ENCODE data around the gene ARHGEF10L.
A peak's percentile ranks its signal among the peaks of the same experiment; 100 is the strongest.

Gene ARHGEF10L

GRCh38 chr1:17516303-17517214 lies 22.9 kb upstream of the ARHGEF10L start:
- ATAC-seq (no peak), DNase-seq (no peak)
- H3K27me3 Mint-ChIP-seq = peaks cover 50% of the 10 kb centered on the region
- H3K27ac Mint-ChIP-seq = no peak overlapping the region
- no peaks in the 10 kb centered on the region for H3K4me1 Mint-ChIP-seq
- H3K4me3 Mint-ChIP-seq = no peak overlapping the region
- no peaks in the 10 kb centered on the region for H3K9me3 Mint-ChIP-seq

DNA sequence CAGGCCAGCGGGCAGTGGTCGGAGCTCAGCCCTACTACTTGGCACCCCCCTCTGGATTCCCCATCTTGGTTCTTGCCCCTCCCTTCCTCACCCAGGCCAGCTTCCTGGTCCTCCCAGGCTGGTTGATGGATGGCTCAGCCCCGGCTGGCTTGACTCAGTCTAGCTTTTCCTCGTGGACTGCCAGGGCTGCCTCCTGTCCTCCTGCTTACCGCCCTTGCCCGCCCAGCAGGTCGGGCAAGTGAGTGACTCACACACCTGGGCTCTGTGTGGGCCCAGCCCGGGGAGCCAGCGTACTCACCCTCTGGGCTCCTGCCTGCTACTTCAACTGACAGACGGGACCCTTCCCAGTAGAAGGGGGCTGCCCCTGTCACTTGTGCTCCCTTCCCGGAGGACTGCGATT lies 19.5 kb upstream of the ARHGEF10L start:
- DNase-seq = no peak
- Mint-ChIP-seq H3K4me3 (no peak overlapping the region), H3K9me3 (no peaks in the 10 kb centered on the region), H3K27ac (no peak overlapping the region), H3K4me1 (no peaks in the 10 kb centered on the region), H3K27me3 (peaks cover 77% of the 10 kb centered on the region)
- no peak for ATAC-seq

DNA sequence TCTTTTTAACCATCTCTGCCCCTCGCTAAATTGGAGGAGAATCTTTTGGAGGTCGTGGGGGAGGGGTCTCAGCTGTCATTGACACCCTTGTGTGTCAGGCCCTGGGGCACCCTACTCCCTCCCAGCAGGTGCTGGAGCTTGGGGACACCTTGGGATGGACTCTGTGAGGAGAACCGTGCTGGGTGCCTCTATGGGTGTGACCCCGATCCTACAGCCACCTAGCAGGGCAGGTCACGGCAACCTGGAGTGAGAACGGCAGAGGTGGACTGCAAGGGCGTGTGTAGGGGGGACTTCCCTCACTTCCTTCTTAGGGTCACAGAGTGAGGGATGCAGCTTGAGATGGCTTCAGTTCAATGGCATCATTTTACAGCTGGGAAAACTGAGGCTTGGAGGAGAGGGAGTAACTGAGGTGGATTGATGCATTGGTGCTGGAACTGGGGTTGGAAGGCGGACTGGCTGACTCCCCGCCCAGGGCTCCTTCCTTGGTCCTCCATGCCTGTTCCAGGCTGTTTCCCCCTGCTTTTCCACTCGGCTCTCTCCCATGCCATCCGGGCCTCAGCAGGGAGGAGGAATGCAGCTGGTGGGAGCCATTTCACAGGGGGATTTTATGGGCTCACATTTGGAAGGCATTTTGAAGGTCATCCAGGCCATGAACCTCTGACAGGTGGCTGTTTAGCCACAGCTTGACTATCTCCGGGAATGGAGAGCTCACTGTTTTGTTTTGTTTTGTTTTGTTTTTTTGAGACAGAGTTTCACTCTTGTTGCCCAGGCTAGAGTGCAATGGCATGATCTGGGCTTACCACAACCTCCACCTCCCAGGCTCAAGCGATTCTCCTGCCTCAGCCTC lies 18.8 kb upstream of the ARHGEF10L start:
- Mint-ChIP-seq H3K4me1 (no peaks in the 10 kb centered on the region), H3K4me3 (no peak overlapping the region), H3K9me3 (no peaks in the 10 kb centered on the region), H3K27ac (no peak overlapping the region), H3K27me3 (peaks cover 78% of the 10 kb centered on the region)
- DNase-seq (no peak), ATAC-seq (no peak)

DNA sequence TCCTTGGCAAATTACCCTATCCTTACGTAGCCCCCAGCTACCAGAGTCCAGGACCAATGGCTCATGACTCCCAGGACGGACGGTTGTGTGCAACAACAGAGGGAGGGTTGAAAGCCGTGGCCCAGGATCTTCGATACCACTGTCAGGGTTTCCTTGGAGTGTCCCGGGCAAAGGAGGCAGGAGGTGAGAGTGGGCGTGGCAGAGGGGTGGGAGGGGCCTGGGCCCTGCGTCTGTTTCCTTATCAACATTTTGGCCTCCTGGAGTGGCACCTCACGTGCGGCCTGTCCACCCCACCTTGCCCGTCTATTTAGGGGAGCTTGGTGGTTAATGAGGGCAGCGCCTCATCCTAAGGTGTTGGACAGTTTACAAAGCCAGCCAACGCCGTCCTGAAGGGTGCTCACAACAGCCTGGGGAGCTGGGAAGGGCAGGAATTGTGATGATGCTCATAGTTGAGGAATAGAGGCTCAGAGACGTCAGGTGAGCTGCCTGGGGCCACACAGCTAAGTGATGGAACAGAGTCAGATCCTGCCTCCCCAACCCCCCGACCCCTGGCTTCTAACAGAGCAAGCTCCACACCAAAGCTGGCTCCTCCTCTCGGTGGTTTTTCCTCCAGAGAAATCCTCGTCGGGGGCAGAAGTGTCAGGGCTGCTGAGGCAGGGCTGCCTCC lies 17.4 kb upstream of the ARHGEF10L start:
- Mint-ChIP-seq H3K27me3 (peaks cover 73% of the 10 kb centered on the region), H3K9me3 (no peaks in the 10 kb centered on the region), H3K4me1 (no peaks in the 10 kb centered on the region), H3K27ac (no peak overlapping the region), H3K4me3 (no peak overlapping the region)
- ATAC-seq (no peak), DNase-seq (no peak)

DNA sequence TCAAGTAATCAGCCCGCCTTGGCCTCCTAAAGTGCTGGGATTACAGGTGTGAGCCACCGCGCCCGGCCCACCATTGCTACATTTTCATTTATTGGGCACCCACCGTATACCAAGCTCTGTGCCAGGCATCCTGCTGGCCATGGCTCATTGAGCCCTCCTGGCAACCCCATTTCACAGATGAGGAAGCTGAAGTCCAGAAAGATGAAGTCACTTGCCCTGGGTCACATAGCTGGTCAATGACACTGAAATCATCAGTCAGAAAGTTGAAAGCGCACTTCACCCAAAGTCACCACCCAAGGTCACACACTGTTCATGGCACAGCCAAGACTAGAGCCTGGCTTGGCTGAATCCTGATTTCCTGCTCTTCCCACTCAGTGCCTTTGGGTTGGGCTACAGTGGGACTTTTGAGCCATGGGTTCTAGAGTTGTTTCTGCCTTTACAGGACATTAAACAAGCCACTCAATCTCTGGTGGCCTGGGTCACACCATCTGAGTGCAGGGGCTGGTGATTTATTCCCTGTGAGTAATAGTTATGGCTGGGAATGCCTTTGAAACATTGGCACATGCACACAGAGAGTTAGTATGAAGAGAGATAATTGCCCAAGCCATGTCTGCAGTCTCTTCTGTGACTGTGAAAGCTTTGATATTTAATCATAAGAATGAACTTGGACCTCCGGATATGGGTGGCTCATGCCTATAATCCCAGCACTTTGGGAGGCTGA lies 16.0 kb upstream of the ARHGEF10L start:
- H3K27me3 Mint-ChIP-seq = peaks cover 69% of the 10 kb centered on the region
- H3K27ac Mint-ChIP-seq = no peak overlapping the region
- H3K9me3 Mint-ChIP-seq = no peaks in the 10 kb centered on the region
- no peak for DNase-seq
- H3K4me1 Mint-ChIP-seq = no peaks in the 10 kb centered on the region
- ATAC-seq = no peak
- H3K4me3 Mint-ChIP-seq = no peak overlapping the region

DNA sequence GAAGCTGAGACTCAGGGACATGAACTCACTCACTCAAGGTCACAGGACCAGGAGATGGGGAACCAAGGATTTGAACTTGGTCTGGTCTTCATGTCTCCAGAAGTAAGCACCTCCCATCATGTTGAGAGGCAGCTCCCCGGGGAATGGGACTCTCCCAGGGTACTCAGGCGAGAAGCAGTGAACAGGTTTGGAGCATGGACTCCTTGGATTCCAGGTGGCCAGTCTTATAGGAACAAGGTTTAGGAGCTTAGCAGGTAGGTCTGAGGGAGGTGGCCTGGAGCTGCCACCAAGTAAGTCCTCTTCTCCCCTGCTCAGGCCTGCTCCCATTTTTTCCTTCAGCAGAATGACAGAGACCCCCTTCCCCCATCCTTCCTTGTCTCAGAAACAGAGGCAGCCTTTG lies 14.9 kb upstream of the ARHGEF10L start:
- Mint-ChIP-seq H3K4me1 (no peaks in the 10 kb centered on the region), H3K4me3 (no peak overlapping the region), H3K27ac (no peak overlapping the region), H3K9me3 (no peaks in the 10 kb centered on the region), H3K27me3 (peaks cover 61% of the 10 kb centered on the region)
- ATAC-seq (no peak), DNase-seq (no peak)

GRCh38 chr1:17525996-17526686 lies 13.4 kb upstream of the ARHGEF10L start:
- H3K27ac Mint-ChIP-seq = peak overlapping the region in 1 of 2 donors; percentile 59
- H3K4me1 Mint-ChIP-seq = no peaks in the 10 kb centered on the region
- DNase-seq (no peak), ATAC-seq (no peak)
- no peak overlapping the region for H3K4me3 Mint-ChIP-seq
- peaks cover 60% of the 10 kb centered on the region for H3K27me3 Mint-ChIP-seq
- no peaks in the 10 kb centered on the region for H3K9me3 Mint-ChIP-seq

DNA sequence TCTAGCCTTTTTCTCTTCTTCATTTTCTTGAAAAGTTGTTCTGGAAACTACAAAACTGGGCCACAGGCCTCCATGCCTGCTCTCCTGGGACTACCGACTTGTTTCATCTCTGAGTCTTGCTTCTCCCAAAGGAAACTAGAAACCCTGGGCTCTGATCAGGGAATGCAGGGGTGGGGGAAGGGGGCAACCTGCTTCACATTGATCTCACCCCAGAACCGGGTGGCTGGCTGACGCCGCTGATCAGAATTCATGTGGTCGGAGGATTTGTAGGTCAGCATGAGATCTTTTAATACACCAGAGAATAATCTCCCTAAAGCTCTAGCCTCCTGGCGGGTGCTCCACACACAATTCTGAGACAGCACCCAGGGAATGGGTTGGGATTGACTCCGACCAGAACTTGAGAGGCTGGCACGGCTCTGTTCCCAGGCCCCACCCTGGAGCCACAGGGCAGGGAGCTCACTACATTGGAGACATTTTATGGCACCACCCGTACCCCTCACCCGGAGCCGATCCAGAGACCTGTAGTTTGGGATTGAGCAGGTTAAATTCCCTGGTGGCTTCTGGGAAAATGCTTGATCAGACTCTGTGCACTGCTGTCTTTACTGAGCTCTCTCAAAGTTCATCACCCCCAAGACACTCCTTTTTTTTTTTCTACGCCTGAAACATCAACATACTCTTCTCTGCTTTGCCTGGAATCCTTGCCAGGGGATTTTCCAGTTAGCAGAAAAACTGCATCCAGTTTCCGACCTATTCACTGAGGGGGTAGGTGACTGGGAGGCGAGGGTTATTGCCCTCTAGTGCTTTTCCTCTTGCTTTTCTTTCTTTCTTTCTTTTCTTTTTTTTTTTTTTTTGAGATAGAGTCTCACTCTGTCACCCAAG lies 12.2 kb upstream of the ARHGEF10L start:
- no peaks in the 10 kb centered on the region for H3K9me3 Mint-ChIP-seq
- DNase-seq = no peak
- peaks cover 55% of the 10 kb centered on the region for H3K27me3 Mint-ChIP-seq
- no peak for ATAC-seq
- H3K4me1 Mint-ChIP-seq = no peaks in the 10 kb centered on the region
- H3K27ac Mint-ChIP-seq = no peak overlapping the region
- no peak overlapping the region for H3K4me3 Mint-ChIP-seq

GRCh38 chr1:17529381-17529780 lies 10.1 kb upstream of the ARHGEF10L start:
- Mint-ChIP-seq H3K9me3 (no peaks in the 10 kb centered on the region), H3K27ac (no peak overlapping the region), H3K27me3 (peaks cover 41% of the 10 kb centered on the region), H3K4me3 (no peak overlapping the region), H3K4me1 (no peaks in the 10 kb centered on the region)
- ATAC-seq (no peak), DNase-seq (no peak)

DNA sequence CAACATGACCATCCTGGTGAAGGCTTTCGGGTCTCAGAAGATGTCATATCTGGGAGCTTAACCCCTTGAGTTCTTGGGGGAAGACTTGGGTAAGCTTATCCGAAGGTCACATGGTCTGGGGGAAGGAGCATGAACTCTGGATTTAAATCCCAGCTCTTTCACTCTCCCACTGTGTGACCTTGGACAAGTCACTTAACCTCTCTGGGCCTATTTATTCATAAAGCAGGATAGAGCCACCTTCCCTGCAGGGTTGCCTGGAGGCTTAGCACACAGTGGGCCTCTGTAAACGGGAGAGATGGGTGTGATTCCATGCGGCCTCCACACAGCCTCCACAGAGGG lies 8.2 kb upstream of the ARHGEF10L start:
- ATAC-seq (no peak), DNase-seq (no peak)
- no peak overlapping the region for H3K4me3 Mint-ChIP-seq
- H3K9me3 Mint-ChIP-seq = no peaks in the 10 kb centered on the region
- H3K27ac Mint-ChIP-seq = no peak overlapping the region
- peaks cover 35% of the 10 kb centered on the region for H3K27me3 Mint-ChIP-seq
- H3K4me1 Mint-ChIP-seq = no peaks in the 10 kb centered on the region

DNA sequence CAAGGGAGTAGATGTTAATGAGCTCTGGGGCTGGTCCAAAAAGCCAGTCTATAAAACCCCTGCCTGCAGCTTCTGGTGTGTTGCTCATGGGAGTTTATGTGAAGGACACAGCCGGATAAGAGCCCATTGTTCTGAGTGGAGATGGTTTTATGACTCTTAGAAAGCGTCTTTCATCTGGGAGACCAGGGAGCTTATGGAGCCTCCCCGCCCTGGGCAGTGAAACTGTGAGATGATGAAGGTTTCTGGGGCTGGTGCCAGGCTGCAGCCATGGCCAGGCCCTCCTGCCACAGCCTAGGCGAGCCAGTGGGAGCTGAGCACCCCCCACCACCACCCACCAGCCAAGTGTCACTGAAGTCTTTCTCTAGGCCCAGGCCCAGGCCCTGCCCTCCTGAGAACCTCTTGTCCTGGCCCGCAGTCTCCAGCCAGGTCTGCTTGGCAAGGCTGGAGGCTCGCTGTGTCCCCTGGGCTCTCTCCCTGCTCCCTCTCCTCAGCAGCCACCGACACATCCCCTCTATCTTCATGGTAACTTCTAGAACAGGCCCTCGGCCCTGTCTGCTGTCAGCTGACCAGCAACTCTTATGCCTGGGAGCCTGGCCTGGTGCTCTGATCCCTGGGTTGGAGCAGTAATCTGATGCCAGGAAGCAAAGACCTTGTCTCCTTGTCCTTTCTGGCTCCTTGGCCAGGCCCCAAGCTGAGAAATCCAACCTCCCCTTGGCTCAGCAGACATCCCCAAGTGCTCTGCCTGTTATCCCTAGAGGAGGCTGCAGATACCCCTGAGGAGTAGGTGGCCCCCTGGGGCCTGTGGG lies 7.6 kb upstream of the ARHGEF10L start:
- ATAC-seq (no peak), DNase-seq (no peak)
- no peaks in the 10 kb centered on the region for H3K4me1 Mint-ChIP-seq
- no peak overlapping the region for H3K27ac Mint-ChIP-seq
- no peaks in the 10 kb centered on the region for H3K9me3 Mint-ChIP-seq
- H3K4me3 Mint-ChIP-seq = no peak overlapping the region
- H3K27me3 Mint-ChIP-seq = peaks cover 38% of the 10 kb centered on the region

- H3K9me3 Mint-ChIP-seq = no peaks in the 10 kb centered on the region
- no peak overlapping the region for H3K27ac Mint-ChIP-seq
- H3K4me3 Mint-ChIP-seq = no peak overlapping the region
- no peaks in the 10 kb centered on the region for H3K4me1 Mint-ChIP-seq
- peaks cover 42% of the 10 kb centered on the region for H3K27me3 Mint-ChIP-seq
- ATAC-seq = no peak
- no peak for DNase-seq
These were observed 6.3 kb upstream of the ARHGEF10L start for GRCh38 chr1:17533201-17533600.

GRCh38 chr1:17535300-17535936 lies 4.1 kb upstream of the ARHGEF10L start:
- DNase-seq (no peak), ATAC-seq (no peak)
- Mint-ChIP-seq H3K4me1 (peaks cover 12% of the 10 kb centered on the region), H3K4me3 (no peak overlapping the region), H3K27me3 (peaks cover 57% of the 10 kb centered on the region), H3K27ac (no peak overlapping the region), H3K9me3 (no peaks in the 10 kb centered on the region)
